ELF-1 (cell line): Measurements from ENCODE around the gene FAP.

Source experiments
- DNase-seq: peaks from one replicate; pipeline ENCODE4 v3.0.0-alpha.2; 2016; ENCODE audit warnings: low read depth, low spot score

The FAP gene

GRCh38 chr2:162243715-162244114 is 470 bp upstream of the FAP start:
- DNase-seq, result no peak

DNA sequence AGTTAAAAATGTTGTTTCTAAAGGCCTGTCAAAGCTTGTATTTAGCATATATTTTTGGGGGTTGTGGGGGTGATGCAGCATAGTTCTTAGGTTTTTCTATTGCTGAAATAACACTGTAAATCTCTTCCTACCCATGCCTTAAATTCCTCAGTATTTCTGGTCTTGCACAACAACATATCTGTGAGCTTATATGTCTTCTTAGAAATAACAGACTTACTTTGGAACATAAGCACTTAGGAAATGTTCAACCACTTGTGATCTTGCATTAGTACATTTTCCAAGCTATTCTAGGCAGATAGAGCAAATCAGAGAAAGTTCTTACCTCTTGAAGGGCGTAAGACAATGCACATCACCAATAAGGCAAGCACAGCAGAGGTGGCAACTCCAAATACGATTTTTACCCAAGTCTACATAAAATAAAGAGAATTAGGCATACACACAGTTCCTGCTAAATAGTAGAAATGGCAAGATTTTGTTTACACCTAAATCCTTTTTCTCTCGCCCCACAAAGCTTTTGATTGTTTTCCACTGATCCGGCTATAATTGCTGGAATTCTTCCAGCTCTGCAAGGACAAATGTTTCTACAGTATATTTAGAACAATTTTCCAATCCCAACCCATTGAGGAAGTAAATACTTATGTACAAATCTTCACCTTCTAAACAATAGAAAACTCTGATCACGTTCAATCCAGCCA is 512 bp downstream of the FAP start:
- no peak for DNase-seq

DNA sequence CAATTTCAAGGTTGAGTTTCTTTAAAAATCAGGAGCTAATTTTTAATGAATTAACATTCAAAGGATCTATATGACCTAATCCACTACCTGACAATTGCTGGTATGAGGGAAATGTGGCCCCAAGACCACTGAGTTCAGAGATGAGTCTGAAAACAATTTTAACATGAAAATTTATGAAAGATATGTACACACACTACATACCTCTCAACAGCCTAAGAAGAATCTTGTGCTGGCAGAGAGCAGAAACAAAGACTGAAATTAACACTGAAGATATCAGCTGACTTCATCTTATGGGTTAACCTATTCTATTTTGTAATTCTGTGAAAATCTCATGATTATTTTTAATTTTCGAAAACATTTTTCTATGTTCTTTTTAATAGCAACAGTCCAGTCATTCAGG is 1.7 kb downstream of the FAP start:
- DNase-seq, result no peak

DNA sequence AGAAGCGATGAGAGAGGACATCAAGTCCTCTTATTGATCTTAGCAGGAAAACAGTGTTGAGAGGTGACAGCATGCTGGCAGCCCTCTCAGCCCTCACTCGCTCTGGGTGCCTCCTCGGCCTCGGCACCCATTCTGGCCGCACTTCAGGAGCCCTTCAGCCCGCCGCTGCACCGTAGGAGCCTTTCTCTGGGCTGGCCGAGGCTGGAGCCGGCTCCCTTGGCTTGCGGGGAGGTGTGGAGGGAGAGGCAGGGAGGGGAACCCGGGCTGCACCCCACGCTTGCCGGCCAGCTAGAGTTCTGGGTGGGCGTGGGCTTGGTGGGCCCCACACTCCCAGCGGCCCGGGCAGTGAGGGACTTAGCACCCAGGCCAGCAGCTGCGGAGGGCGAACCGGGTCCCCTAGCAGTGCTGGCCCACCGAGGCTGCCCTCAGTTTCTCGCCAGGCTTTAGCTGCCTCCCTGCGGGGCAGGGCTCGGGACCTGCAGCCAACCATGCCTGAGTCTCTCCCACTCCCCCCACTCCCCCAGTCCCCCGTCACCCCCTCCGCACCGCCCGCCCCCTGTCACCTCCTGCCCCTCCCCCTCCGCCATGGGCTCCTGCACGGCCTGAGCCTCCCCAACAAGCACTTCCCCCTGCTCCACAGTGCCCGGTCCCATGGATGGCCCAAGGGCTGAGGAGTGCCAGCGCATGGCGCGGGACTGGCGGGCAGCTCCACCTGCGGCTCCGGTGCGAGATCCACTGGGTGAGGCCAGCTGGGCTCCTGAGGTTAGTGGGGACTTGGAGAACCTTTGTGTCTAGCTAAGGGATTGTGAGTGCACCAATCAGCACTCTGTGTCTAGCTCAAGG is 8.4 kb downstream of the FAP start:
- DNase-seq, result no peak

DNA sequence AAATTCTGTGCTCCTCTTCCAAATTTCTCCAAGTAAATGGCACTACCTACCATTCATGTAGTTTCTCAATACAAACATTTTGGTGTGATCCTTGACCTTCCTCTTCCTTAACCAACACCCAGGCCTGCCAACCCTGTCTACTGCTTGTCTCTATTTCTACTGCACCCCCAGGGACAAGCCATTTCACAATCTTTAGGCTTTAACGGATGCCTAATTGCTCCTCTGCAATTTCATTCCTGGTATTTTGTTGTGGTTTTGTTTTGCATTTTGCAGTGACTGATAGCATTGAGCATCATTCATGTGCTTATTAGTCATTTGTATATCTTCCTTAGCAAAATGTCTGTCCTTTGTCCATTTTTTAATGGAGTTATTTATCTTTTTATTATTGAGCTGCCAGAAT is 10.0 kb downstream of the FAP start:
- no peak for DNase-seq

DNA sequence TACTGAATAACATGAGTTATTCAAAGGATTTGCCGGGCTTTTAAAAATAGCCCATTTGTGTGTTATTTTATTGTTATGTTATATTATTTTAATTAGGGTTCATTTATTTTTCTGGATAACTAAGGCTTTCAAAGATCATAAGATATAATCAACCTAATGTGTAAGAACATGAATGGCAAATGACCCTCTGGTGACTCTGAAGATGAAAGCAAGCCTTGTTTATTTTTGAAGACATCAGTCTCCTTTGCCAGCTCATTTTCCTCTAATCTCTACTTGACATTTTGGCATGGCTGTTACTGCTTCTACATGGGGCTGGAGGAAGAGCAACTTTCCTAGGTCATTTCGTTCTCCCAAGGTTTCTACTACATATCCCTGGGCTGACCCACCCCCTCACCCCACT is 10.6 kb downstream of the FAP start:
- no peak for DNase-seq

- DNase-seq, result no peak
Observed at GRCh38 chr2:162232027-162232426, 11.2 kb downstream of the FAP start.

DNA sequence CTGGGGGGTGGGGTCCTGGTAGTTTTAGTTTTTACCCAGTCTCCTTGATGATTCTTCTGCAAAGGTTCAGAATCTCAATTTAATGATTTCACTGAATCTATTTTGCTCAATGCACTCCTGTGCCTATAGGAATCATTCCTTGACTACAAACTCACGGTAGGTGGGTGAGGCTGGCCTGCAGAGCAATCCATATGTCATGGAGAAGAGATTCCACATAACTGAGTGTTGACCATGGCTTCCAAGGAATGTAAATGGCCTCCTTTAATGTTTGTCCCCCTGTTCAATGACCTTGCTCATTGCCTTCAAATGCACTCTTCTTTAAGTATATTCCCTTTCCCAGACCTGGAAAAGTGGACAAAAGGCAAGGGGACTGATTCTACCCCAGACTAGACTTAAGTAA is 12.5 kb downstream of the FAP start:
- no peak for DNase-seq

DNA sequence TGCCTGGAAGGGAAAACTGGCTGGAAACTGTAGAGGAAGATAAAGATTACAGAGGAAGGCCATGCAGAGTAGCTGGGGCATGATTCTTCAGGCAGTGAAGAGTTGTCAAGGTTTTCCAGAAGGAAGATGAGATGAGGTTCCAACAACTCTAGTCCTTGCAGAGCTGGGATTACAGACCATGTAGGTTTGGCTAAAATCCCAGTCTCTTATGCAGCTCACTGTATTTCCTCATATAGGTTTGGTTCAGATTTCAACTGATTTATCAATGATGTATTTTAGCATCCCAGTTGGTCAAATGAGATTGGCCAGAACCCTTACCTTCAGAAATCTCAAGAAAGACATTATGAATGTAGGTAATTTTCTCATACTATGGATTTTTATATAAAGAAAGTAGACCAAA is 16.4 kb downstream of the FAP start:
- no peak for DNase-seq

- peak; percentile 83 for DNase-seq
Observed at GRCh38 chr2:162221064-162221463, 22.2 kb downstream of the FAP start.

DNA sequence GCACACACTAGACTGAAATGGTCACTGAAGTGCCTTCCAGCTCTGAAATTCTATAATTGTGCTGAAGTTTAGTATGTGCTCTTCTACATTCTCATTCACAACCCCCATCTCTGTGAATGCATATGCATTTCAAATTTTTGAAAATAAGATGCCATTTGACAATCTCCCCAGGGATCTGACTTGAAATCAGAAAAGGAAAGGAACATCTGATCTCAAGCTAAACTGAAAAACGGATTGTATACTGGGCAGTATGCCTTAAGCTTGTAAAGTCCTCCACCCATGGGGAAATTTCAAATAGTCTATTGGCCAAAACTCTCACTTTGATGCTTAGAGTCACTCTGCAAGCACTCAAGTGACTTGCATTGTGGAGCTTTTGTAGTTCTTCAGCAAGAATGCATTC is 22.9 kb downstream of the FAP start:
- DNase-seq, result no peak

GRCh38 chr2:162219426-162219825 is 23.8 kb downstream of the FAP start:
- no peak for DNase-seq

GRCh38 chr2:162217598-162217997 is 25.6 kb downstream of the FAP start:
- DNase-seq, result no peak

DNA sequence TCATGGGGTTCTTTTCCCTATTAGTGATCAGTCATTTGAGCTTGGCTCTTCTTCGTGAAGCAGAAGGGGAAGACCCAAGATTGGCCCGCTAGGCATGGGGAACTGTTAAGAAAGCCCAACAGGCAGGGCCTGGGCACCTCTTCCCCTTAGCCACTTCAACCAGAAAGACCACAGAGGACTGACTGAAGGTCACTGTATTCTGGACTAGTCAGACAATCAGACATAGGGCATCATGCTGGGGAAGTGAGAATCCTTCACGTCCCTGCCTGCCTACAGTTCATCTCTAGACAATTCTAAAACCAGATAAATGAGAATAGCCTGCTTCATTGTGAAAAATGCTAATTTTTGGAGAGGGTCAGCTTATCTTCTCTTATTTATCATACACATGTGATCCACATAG is 28.1 kb downstream of the FAP start:
- DNase-seq, result no peak

DNA sequence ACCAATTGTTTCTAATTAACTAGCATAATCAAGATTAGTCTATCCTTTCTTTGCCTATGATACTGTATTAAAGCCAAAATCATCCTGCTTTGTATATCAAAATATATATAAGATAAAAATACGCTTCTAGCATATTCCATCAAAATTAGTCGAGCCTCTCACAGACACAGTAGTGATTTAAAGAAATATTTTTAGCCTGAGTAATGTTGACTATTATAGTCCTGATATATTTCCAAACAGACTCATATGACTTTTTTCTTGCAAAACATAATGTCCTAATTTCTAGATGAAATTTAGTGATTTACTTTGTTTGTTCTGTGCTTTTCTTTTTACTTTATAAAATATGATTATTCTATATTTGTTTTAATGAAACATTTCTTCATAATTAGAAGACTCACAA is 30.9 kb downstream of the FAP start:
- DNase-seq, result no peak

GRCh38 chr2:162211732-162212131 is 31.5 kb downstream of the FAP start:
- DNase-seq, result no peak

DNA sequence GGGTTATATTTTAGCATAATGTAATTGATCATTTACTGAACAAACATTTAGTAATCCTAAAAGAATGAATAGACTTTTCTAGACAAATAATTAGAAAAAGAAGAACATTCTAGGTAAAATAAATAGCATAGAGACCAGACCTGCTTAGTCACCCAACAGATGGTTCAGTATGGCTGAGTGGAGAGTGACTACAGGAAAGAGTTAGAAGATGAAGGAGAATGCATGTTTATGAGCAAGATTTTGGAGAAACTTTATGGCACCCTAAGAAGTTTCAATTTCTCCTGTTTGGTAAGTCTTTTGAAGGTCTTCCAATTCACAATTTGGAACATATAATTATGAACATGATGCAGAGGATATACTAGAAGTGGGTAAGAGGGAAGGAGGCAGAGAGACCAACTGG is 32.9 kb downstream of the FAP start:
- DNase-seq, result no peak

- DNase-seq, result no peak
Observed at GRCh38 chr2:162202203-162202602, 41.0 kb downstream of the FAP start.

- DNase-seq, result no peak
Observed at GRCh38 chr2:162200636-162201035, 42.6 kb downstream of the FAP start.

GRCh38 chr2:162199913-162200312 is 43.3 kb downstream of the FAP start:
- no peak for DNase-seq

DNA sequence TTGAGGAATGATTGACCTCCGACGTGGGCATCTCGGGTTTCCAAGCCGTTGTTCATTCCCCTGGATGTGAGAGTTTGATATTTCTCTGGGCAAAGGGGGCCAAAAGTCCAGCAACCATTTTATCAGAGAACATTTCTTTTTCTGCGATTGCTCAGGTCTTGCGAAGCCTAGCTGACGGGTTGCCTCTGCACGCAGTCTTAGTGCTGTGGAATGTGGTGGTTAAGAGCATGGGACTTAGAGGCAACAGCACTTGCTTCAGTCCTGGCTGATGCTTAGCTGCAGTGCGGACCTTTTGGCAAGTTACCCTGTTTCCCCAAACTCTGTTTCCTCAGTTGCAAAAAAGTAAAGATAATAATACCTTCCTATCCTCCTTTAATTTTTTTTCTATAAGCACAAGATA is 45.0 kb downstream of the FAP start:
- DNase-seq, result no peak

DNA sequence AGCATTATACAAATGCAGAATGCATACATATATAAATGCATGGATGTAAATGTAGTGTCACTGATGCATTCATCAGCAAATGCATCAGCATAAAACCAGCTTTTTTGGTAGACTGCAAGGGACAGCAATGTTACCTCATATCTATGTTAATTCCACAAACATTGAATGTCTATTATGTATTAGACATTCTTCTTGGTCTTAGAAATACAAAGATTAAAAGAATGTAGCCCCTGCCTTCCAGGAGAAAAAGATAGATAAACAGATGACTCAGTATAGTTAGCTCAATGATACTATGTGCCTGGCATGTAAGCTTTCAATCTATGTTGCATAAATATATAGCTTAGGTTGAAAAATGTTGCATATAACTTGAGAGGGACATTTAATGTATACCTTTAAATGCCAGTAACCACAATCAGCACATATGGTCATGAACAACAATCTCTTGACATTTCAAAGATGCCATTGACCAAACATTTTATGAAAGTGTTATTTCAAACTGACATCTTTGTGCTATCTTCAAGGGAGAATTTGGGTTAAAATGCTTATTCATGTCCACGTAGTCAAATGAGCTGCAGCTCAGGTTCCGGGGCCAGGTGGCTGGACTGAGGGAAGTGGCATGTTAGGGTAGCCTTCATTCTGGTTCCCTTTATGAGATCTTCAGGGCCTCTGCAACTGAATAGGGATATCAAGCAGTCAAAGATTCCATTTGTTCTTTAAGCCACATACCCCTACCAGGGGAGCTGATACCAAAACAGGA is 46.0 kb downstream of the FAP start:
- no peak for DNase-seq

- no peak for DNase-seq
Observed at GRCh38 chr2:162196638-162197037, 46.6 kb downstream of the FAP start.
